GM21529 (cell line): ENCODE measurements around the gene TTC9B.

ENCODE experiments used
- ATAC-seq: cut with Tn5 transposase; IDR thresholded peaks from one replicate; pipeline ENCODE4 v1.9.1; 2021; ENCODE audit not compliant: unreplicated experiment

The TTC9B gene

GRCh38 chr19:40249201-40249600 lies 31.0 kb upstream of the TTC9B start:
- ATAC-seq: no peak

- no peak for ATAC-seq
Observed at GRCh38 chr19:40247735-40248262, 29.6 kb upstream of the TTC9B start.

GRCh38 chr19:40247178-40247577 lies 29.0 kb upstream of the TTC9B start:
- ATAC-seq: no peak

GRCh38 chr19:40246292-40247073 lies 28.3 kb upstream of the TTC9B start:
- ATAC-seq: no peak

GRCh38 chr19:40245506-40246128 lies 27.4 kb upstream of the TTC9B start:
- no peak for ATAC-seq

GRCh38 chr19:40244579-40245317 lies 26.6 kb upstream of the TTC9B start:
- no peak for ATAC-seq

- no peak for ATAC-seq
Observed at GRCh38 chr19:40243181-40243580, 25.0 kb upstream of the TTC9B start.

- no peak for ATAC-seq
Observed at GRCh38 chr19:40242480-40242879, 24.3 kb upstream of the TTC9B start.

GRCh38 chr19:40241809-40242384 lies 23.7 kb upstream of the TTC9B start:
- no peak for ATAC-seq

- ATAC-seq: no peak
Observed at GRCh38 chr19:40241125-40241808, 23.1 kb upstream of the TTC9B start.

- ATAC-seq: no peak
Observed at GRCh38 chr19:40240332-40240731, 22.1 kb upstream of the TTC9B start.

- no peak for ATAC-seq
Observed at GRCh38 chr19:40239415-40240226, 21.4 kb upstream of the TTC9B start.

GRCh38 chr19:40238775-40239174 lies 20.6 kb upstream of the TTC9B start:
- ATAC-seq: no peak

GRCh38 chr19:40237791-40238190 lies 19.6 kb upstream of the TTC9B start:
- ATAC-seq: no peak

GRCh38 chr19:40236366-40236765 lies 18.2 kb upstream of the TTC9B start:
- no peak for ATAC-seq

GRCh38 chr19:40236026-40236355 lies 17.8 kb upstream of the TTC9B start:
- ATAC-seq: no peak

- no peak for ATAC-seq
Observed at GRCh38 chr19:40235238-40236025, 17.2 kb upstream of the TTC9B start.

- no peak for ATAC-seq
Observed at GRCh38 chr19:40234429-40235237, 16.4 kb upstream of the TTC9B start.
